ENCODE data around the gene SYNGR2.

The SYNGR2 gene

GRCh38 chr17:78208486-78208885 is 40.1 kb downstream of the SYNGR2 start:
- no peak for DNase-seq (ENCODE audit: low read depth)
- H3K4me3 ChIP-seq (ENCODE audit: low read depth, low read length), result no peak overlapping the region
- no peak for TF ChIP-seq CTCF (IDR thresholded peaks at IDR 0.05; ENCODE audit: insufficient read depth, low read depth, low read length, missing control alignments)

DNA sequence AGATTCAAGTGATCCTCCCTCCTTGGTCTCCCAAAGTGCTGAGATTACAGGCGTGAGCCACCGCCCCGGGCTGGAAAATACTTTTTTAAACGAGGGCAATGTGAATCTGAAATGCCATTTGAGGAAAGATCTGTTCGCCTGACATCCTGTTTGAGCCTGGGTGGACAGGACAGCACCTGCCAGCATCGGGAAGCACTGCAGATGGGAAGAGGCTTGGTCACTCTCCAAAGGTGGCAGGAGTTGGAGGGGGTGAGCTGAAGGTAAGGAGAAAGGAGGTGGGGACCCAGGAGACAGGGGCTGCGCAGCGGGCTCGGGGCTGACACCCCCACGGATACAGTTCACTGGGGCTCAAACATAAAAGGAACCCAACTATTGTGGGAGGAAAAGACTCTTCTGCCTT is 41.7 kb downstream of the SYNGR2 start:
- no peak for TF ChIP-seq CTCF (IDR thresholded peaks at IDR 0.05; ENCODE audit: insufficient read depth, low read depth, low read length, missing control alignments)
- no peak for DNase-seq (ENCODE audit: low read depth)

DNA sequence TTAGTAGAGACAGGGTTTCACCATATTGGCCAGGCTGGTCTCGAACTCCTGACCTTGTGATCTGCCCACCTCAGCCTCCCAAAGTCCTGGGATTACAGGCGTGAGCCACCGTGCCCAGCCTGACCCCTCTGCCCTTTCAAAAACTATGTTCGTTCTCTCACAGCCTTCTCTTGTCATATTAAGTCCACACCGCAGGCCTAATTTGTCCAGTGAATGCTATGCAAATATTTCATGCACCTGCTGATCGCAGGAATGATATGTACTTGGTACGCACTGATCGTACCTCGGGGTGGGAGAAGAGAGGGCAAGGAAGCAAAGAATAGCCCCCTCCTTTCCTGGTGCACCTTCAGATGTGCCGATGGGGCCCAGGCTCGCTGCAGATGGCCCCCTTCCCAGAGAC is 42.7 kb downstream of the SYNGR2 start:
- no peak for TF ChIP-seq CTCF (IDR thresholded peaks at IDR 0.05; ENCODE audit: insufficient read depth, low read depth, low read length, missing control alignments)
- no peak for DNase-seq (ENCODE audit: low read depth)
- H3K4me3 ChIP-seq (ENCODE audit: low read depth, low read length), result no peak overlapping the region

More for the DNA sequence above, 41.7 kb downstream of the SYNGR2 start:
- no peak overlapping the region for H3K4me3 ChIP-seq (ENCODE audit: low read depth, low read length)

- peak; percentile 93 for DNase-seq (ENCODE audit: low read depth)
- peak within 1 kb of the TSS; percentile 64 for H3K4me3 ChIP-seq (ENCODE audit: low read depth, low read length)
- TF ChIP-seq CTCF (IDR thresholded peaks at IDR 0.05; ENCODE audit: insufficient read depth, low read depth, low read length, missing control alignments), result no peak
Measured at GRCh38 chr17:78214016-78214705, 45.8 kb downstream of the SYNGR2 start, which contains the start of gene BIRC5. Gene BIRC5, plus strand, starts transcription at chr17:78214253. Its CDS starts 64 bp downstream, at chr17:78214317.

- TF ChIP-seq CTCF (IDR thresholded peaks at IDR 0.05; ENCODE audit: insufficient read depth, low read depth, low read length, missing control alignments), result no peak
- DNase-seq (ENCODE audit: low read depth), result no peak
- H3K4me3 ChIP-seq (ENCODE audit: low read depth, low read length), result peak overlapping the region; percentile 64
Measured at GRCh38 chr17:78214706-78215061, 46.3 kb downstream of the SYNGR2 start.

- TF ChIP-seq CTCF (IDR thresholded peaks at IDR 0.05; ENCODE audit: insufficient read depth, low read depth, low read length, missing control alignments), result no peak
- no peak for DNase-seq (ENCODE audit: low read depth)
- no peak overlapping the region for H3K4me3 ChIP-seq (ENCODE audit: low read depth, low read length)
Measured at GRCh38 chr17:78219396-78220150, 51.2 kb downstream of the SYNGR2 start.

Measured in GM12865 (cell line).